ENCODE measurements around the gene RD3L.

GRCh38 chr14:103943673-103944072, 1.3 kb upstream of the RD3L start:
- TF ChIP-seq CTCF (IDR thresholded peaks at IDR 0.05) = no peak
- TF ChIP-seq POLR2A (IDR thresholded peaks at IDR 0.05) = no peak
- no peak for TF ChIP-seq EP300 (IDR thresholded peaks at IDR 0.05)
- no peak for TF ChIP-seq POLR2AphosphoS5 (IDR thresholded peaks at IDR 0.05)

All from gastroesophageal sphincter (tissue), 3 donors.